SK-N-SH (cell line): Measurements from ENCODE around the gene AKAP6. TPM values are rescaled to one million over a fixed set of nuclear protein-coding genes. Genes with fewer than 3 reads are reported as not detected.

ENCODE experiments used
- CTCF ChIA-PET: fragments of 300-600, 350-600 bp; formaldehyde crosslinking; extraction: SDS; loops from one replicate; lab custom pipeline; 2021; lab: Yijun Ruan, JAX
- POLR2A ChIA-PET: fragments of 350-600 bp; sonication (Branson Sonifier 250); formaldehyde crosslinking; extraction: SDS; loops from one replicate; lab custom pipeline; 2020; ENCODE audit warnings: antibody characterized with exemption, inconsistent platforms; lab: Yijun Ruan, JAX
- DNase-seq: peaks from one replicate; pipeline ENCODE4 v3.0.0; 2012
- H2AFZ ChIP-seq: fragments of 200-600 bp; sonication (generic); 2 replicates; pipeline ENCODE4 v1.8.1; 2016; ENCODE audit warnings: antibody characterized with exemption, mild to moderate bottlenecking, low read depth
- H3F3A ChIP-seq: fragments of 200-600 bp; sonication (generic); replicated peaks from 2 replicates; pipeline ENCODE3; 2016; ENCODE audit warnings: antibody characterized with exemption, mild to moderate bottlenecking; ENCODE audit not compliant: insufficient read depth
- H3K27ac ChIP-seq, 2 experiments: fragments of 200-500 bp in 1 of 2; fragments of 200-600 bp in 1 of 2; sonication (Bioruptor generic) in 1 of 2; sonication (generic), shearing (Covaris generic) in 1 of 2; 2 replicates each; pipeline versions ENCODE4 v1.5.1 to v1.6.1; 2014 to 2016; ENCODE audit warnings: low read depth in 2 of 2, inconsistent platforms in 1 of 2, low read length in 1 of 2, mild to moderate bottlenecking in 1 of 2, mixed read lengths in 1 of 2
- H3K27me3 ChIP-seq: fragments of 200-600 bp; sonication (generic), shearing (Covaris generic); 2 replicates; pipeline ENCODE4 v1.6.1; 2016; ENCODE audit warnings: mixed run types; ENCODE audit not compliant: insufficient read depth
- H3K36me3 ChIP-seq, 2 experiments: fragments of 200-500 bp in 1 of 2; fragments of 200-600 bp in 1 of 2; sonication (Bioruptor generic) in 1 of 2; sonication (generic) in 1 of 2; replicated peaks in 1 of 2; 2 replicates each; pipeline versions ENCODE3 to v1.5.1; 2014 to 2016; ENCODE audit warnings: low read length in 1 of 2, mild to moderate bottlenecking in 1 of 2; ENCODE audit not compliant: insufficient read depth in 2 of 2, control insufficient read depth in 1 of 2
- H3K4me1 ChIP-seq, 2 experiments: fragments of 200-500 bp in 1 of 2; fragments of 200-600 bp in 1 of 2; sonication (Bioruptor generic) in 1 of 2; sonication (generic), shearing (Covaris generic) in 1 of 2; 2 replicates each; pipeline versions ENCODE4 v1.5.1 to v1.6.1; 2014 to 2016; ENCODE audit warnings: low read depth in 1 of 2, low read length in 1 of 2, mixed run types in 1 of 2; ENCODE audit not compliant: insufficient read depth in 2 of 2, control insufficient read depth in 1 of 2
- H3K4me2 ChIP-seq: fragments of 200-600 bp; sonication (generic), shearing (Covaris generic); 2 replicates; pipeline ENCODE4 v1.6.1; 2017; ENCODE audit warnings: mixed run types
- H3K4me3 ChIP-seq, 2 experiments: fragments of 200-500 bp in 1 of 2; fragments of 200-600 bp in 1 of 2; sonication (Bioruptor generic) in 1 of 2; sonication (generic), shearing (Covaris generic) in 1 of 2; 2 replicates each; pipeline versions ENCODE4 v1.5.1 to v1.8.1; 2014 to 2016; ENCODE audit warnings: low read depth in 2 of 2, inconsistent platforms in 1 of 2, low read length in 1 of 2, mild to moderate bottlenecking in 1 of 2, mixed read lengths in 1 of 2, moderate library complexity in 1 of 2
- H3K79me2 ChIP-seq: fragments of 200-600 bp; sonication (generic); 2 replicates; pipeline ENCODE4 v1.8.1; 2017; ENCODE audit warnings: mild to moderate bottlenecking; ENCODE audit not compliant: insufficient read depth
- H3K9ac ChIP-seq: fragments of 200-600 bp; sonication (generic); 2 replicates; pipeline ENCODE4 v1.6.1; 2017; ENCODE audit warnings: mixed run types
- H3K9me2 ChIP-seq: fragments of 200-600 bp; sonication (generic); 2 replicates; pipeline ENCODE4 v1.6.1; 2017; ENCODE audit warnings: mixed run types
- H3K9me3 ChIP-seq: fragments of 200-600 bp; sonication (generic); 2 replicates; pipeline ENCODE4 v1.6.1; 2017; ENCODE audit warnings: mixed run types, mild to moderate bottlenecking, moderate library complexity
- H4K20me1 ChIP-seq: fragments of 200-600 bp; sonication (generic); 2 replicates; pipeline ENCODE4 v1.6.1; 2017; ENCODE audit warnings: mild to moderate bottlenecking, mixed run types; ENCODE audit not compliant: insufficient read depth
- CTCF ChIP-seq: fragments of 200-600 bp; sonication (generic); IDR thresholded peaks from 2 replicates; pipeline ENCODE4 v1.6.1; 2017; ENCODE audit warnings: antibody characterized with exemption, mild to moderate bottlenecking, moderate library complexity
- FOXM1 ChIP-seq: IDR thresholded peaks from 2 replicates; pipeline ENCODE4 v1.4.0; 2012; ENCODE audit warnings: low read depth, mild to moderate bottlenecking
- MAX ChIP-seq: IDR thresholded peaks from 2 replicates; pipeline ENCODE4 v1.4.0; 2012; ENCODE audit warnings: low read depth
- MEF2A ChIP-seq: IDR thresholded peaks from 2 replicates; pipeline ENCODE4 v1.4.0; 2012; ENCODE audit warnings: low read depth, borderline replicate concordance
- NFIC ChIP-seq: IDR thresholded peaks from 2 replicates; pipeline ENCODE4 v1.4.0; 2012; ENCODE audit warnings: borderline replicate concordance
- RAD21 ChIP-seq: IDR thresholded peaks from 2 replicates; pipeline ENCODE4 v1.6.1; 2012; ENCODE audit warnings: mild to moderate bottlenecking, low read length
- RCOR1 ChIP-seq: fragments of 150-350 bp; IDR thresholded peaks from 2 replicates; pipeline ENCODE4 v1.6.1; 2017; ENCODE audit warnings: antibody characterized with exemption, low read length
- RXRA ChIP-seq: IDR thresholded peaks from 2 replicates; pipeline ENCODE4 v1.4.0; 2012; ENCODE audit warnings: low read depth, mild to moderate bottlenecking, borderline replicate concordance
- SIN3A ChIP-seq: IDR thresholded peaks from 2 replicates; pipeline ENCODE4 v1.6.1; 2012; ENCODE audit warnings: low read depth, mild to moderate bottlenecking, low read length, moderate library complexity, borderline replicate concordance
- SMC3 ChIP-seq: IDR thresholded peaks from 2 replicates; pipeline ENCODE4 v1.6.1; 2012; ENCODE audit warnings: low read depth, low read length, improper control_type of control experiment
- TAF1 ChIP-seq: IDR thresholded peaks from 2 replicates; pipeline ENCODE4 v1.6.1; 2012; ENCODE audit warnings: low read depth, mild to moderate bottlenecking, low read length, moderate library complexity, borderline replicate concordance
- TEAD4 ChIP-seq: IDR thresholded peaks from 2 replicates; pipeline ENCODE4 v1.4.0; 2012; ENCODE audit warnings: mild to moderate bottlenecking, borderline replicate concordance; ENCODE audit not compliant: insufficient read depth
- USF2 ChIP-seq: fragments of 150-350 bp; IDR thresholded peaks from 2 replicates; pipeline ENCODE4 v1.6.1; 2017; ENCODE audit warnings: antibody characterized with exemption, low read length, low read depth, borderline replicate concordance
- YY1 ChIP-seq: IDR thresholded peaks from 2 replicates; pipeline ENCODE4 v1.4.0; 2012; ENCODE audit warnings: low read depth, mild to moderate bottlenecking
- WGBS: methylation state at CpG from one replicate; pipeline ENCODE4 v1.1.6; 2017; ENCODE audit warnings: low lambda C conversion rate; 5-methylcytosine and 5-hydroxymethylcytosine counted together
- polyA plus RNA-seq, 3 experiments: library from polyadenylated mRNA; depleted of rRNA; stranded (reverse); fragments of >200 nt; gene quantifications; 2 replicates each; pipeline ENCODE4 v1.2.3, GENCODE V29; 2012

The AKAP6 gene
- polyA plus RNA-seq, 1 of the 3 experiments (the other 2 are of a cell fraction), result 1.7 TPM

GRCh38 chr14:32512813-32513212, 183.7 kb downstream of the AKAP6 start:
- H3K4me1 ChIP-seq, result peaks cover 3 to 43% of the 10 kb centered on the region in 2 experiments; a peak in 3 of 4 replicates
- H3K4me3 ChIP-seq, result no peak overlapping the region
- H4K20me1 ChIP-seq, result no peaks in the 10 kb centered on the region
- peak overlapping the region; percentile 14; the same call in 1 of the 2 replicates for H3K9ac ChIP-seq
- no peaks in the 10 kb centered on the region for H3K36me3 ChIP-seq
- POLR2A ChIA-PET, result no interaction called here
- peak overlapping the region; percentile 67 to 94 for H3K27ac ChIP-seq
- H3K79me2 ChIP-seq, result peaks cover 32% of the 10 kb centered on the region
- no peak for DNase-seq
- TF ChIP-seq YY1 (no peak), FOXM1 (no peak)
- TF ChIP-seq, all 33 proteins: peak for 0
- Histone ChIP-seq H3K27me3 (no peaks in the 10 kb centered on the region), H3K9me3 (no peaks in the 10 kb centered on the region), H3K9me2 (no peaks in the 10 kb centered on the region), H2AFZ (peak overlapping the region; percentile 11; the same call in 1 of the 2 replicates), H3F3A (peaks cover 43% of the 10 kb centered on the region), H3K4me2 (no peak overlapping the region)
- CTCF ChIA-PET, result interaction anchor here (0.6 to 5.0 kb wide), 6 partner anchors 10 to 260 kb away, joined by 3 to 27 read pairs (median 3); no protein-coding TSS in a partner anchor

- no peaks in the 10 kb centered on the region for H3K9me2 ChIP-seq
- WGBS, result 2% methylated on average over 1 of the region's 1 CpG
- no peaks in the 10 kb centered on the region for H3K9me3 ChIP-seq
- no peaks in the 10 kb centered on the region for H3K36me3 ChIP-seq
- no peaks in the 10 kb centered on the region for H4K20me1 ChIP-seq
- H3K9ac ChIP-seq, result peak overlapping the region; percentile 57
- CTCF ChIA-PET, result interaction anchor here (0.6 to 5.0 kb wide), 32 partner anchors 10 to 1738 kb away, joined by 3 to 27 read pairs (median 4); no protein-coding TSS in a partner anchor
- DNase-seq, result no peak
- H3K27me3 ChIP-seq, result no peaks in the 10 kb centered on the region
- peak overlapping the region; percentile 67 to 94 for H3K27ac ChIP-seq
- peaks cover 3 to 35% of the 10 kb centered on the region in 2 experiments; a peak in 3 of 4 replicates for H3K4me1 ChIP-seq
- H3K4me3 ChIP-seq, result no peak overlapping the region
- H3K79me2 ChIP-seq, result peaks cover 32% of the 10 kb centered on the region
- no peak overlapping the region; the same call in 1 of the 2 replicates for H2AFZ ChIP-seq
- POLR2A ChIA-PET, result no interaction called here
- H3F3A ChIP-seq, result peaks cover 36% of the 10 kb centered on the region
- TF ChIP-seq CTCF (peak; percentile 75), RAD21 (peak; percentile 27), SMC3 (no peak)
- H3K4me2 ChIP-seq, result 0 out of 2 replicates have a peak overlapping the region, but pooled peaks have one; percentile 6
Observed at GRCh38 chr14:32513571-32514009, 184.5 kb downstream of the AKAP6 start.

GRCh38 chr14:32514236-32514635, 185.1 kb downstream of the AKAP6 start:
- ChIA-PET CTCF (interaction anchor here (0.6 to 5.0 kb wide), 30 partner anchors 10 to 1737 kb away, joined by 3 to 27 read pairs (median 4); no protein-coding TSS in a partner anchor), POLR2A (no interaction called here)
- 19% methylated on average over 1 of the region's 1 CpG for WGBS
- Histone ChIP-seq H3K27me3 (no peaks in the 10 kb centered on the region), H3K9me2 (no peaks in the 10 kb centered on the region), H3K4me3 (no peak overlapping the region), H3F3A (peaks cover 31% of the 10 kb centered on the region), H3K4me1 (peaks cover 3 to 30% of the 10 kb centered on the region in 2 experiments; a peak in 3 of 4 replicates), H2AFZ (no peak overlapping the region), H4K20me1 (no peaks in the 10 kb centered on the region), H3K36me3 (no peaks in the 10 kb centered on the region), H3K9me3 (no peaks in the 10 kb centered on the region), H3K4me2 (peak overlapping the region; percentile 6; the same call in 1 of the 2 replicates), H3K9ac (peak overlapping the region; percentile 57), H3K79me2 (peaks cover 32% of the 10 kb centered on the region), H3K27ac (peak overlapping the region; percentile 65 to 94; a peak in 3 of 4 replicates)
- TF ChIP-seq TEAD4 (no peak), FOXM1 (no peak), NFIC (peak; percentile 13; the same call in 1 of the 2 replicates), SIN3A (no peak), RCOR1 (no peak), RXRA (peak; percentile 70; the same call in 1 of the 2 replicates), MAX (no peak), USF2 (no peak), TAF1 (no peak), MEF2A (no peak), YY1 (no peak)
- DNase-seq, result no peak
